H1 (cell line): ENCODE measurements around the gene SMIM35. TPM values are rescaled to one million over a fixed set of nuclear protein-coding genes. Genes with fewer than 3 reads are reported as not detected.

Source experiments
- CTCF ChIA-PET: fragments of 300-600 bp; sonication (Branson Sonifier 250); formaldehyde crosslinking; loops from one replicate; lab custom pipeline; 2021; ENCODE audit not compliant: partially characterized antibody; lab: Charles Lee
- POLR2A ChIA-PET: fragments of 300-600 bp; sonication (Branson Sonifier 250); formaldehyde crosslinking; loops from one replicate; lab custom pipeline; 2021; ENCODE audit warnings: inconsistent platforms; ENCODE audit not compliant: partially characterized antibody; lab: Charles Lee
- DNase-seq, 2 experiments: peaks; one replicate each; pipeline versions ENCODE4 v3.0.0 to v3.0.0-alpha.2; 2010 to 2022; ENCODE audit warnings: low spot score in 2 of 2, low read depth in 1 of 2, mixed read lengths in 1 of 2
- FAIRE-seq: peaks from 2 replicates; lab custom pipeline; 2011; peaks lifted over from hg19 to GRCh38; lab: Jason Lieb, UNC
- H2AFZ ChIP-seq: 2 replicates; pipeline ENCODE4 v1.8.1; 2012; ENCODE audit warnings: low read length, inconsistent platforms
- H2AK5ac ChIP-seq: 2 replicates; pipeline ENCODE4 v1.6.1; 2013; ENCODE audit warnings: low read depth, low read length
- H2BK120ac ChIP-seq: replicated peaks from 2 replicates; pipeline ENCODE3; 2013; ENCODE audit warnings: low read depth, low read length, inconsistent platforms
- H2BK12ac ChIP-seq: 2 replicates; pipeline ENCODE4 v1.6.1; 2013; ENCODE audit warnings: low read depth, low read length
- H2BK15ac ChIP-seq: 2 replicates; pipeline ENCODE4 v1.6.1; 2013; ENCODE audit warnings: low read length
- H2BK20ac ChIP-seq: 2 replicates; pipeline ENCODE4 v1.6.1; 2013; ENCODE audit warnings: low read length
- H2BK5ac ChIP-seq: 2 replicates; pipeline ENCODE4 v1.6.1; 2013; ENCODE audit warnings: low read depth, low read length
- H3K14ac ChIP-seq: 2 replicates; pipeline ENCODE4 v1.6.1; 2013; ENCODE audit warnings: inconsistent platforms; ENCODE audit not compliant: insufficient read length
- H3K18ac ChIP-seq: 2 replicates; pipeline ENCODE4 v1.6.1; 2013; ENCODE audit warnings: low read length; ENCODE audit errors: extremely low read depth
- H3K23ac ChIP-seq: 2 replicates; pipeline ENCODE4 v1.6.1; 2013; ENCODE audit warnings: inconsistent platforms; ENCODE audit not compliant: insufficient read length
- H3K23me2 ChIP-seq: 2 replicates; pipeline ENCODE4 v1.6.1; 2013; ENCODE audit warnings: low read depth, low read length
- H3K27ac ChIP-seq: 2 replicates; pipeline ENCODE4 v1.6.1; 2011; ENCODE audit warnings: low read depth, low read length, inconsistent platforms
- H3K27me3 ChIP-seq, 4 experiments: replicated peaks in 1 of 4; 1 replicate in 1 of 4; 2 replicates in 3 of 4; pipeline versions ENCODE4 v1.6.1 to v1.8.1; 2011 to 2013; ENCODE audit warnings: low read length in 3 of 4, mild to moderate bottlenecking in 3 of 4, inconsistent platforms in 2 of 4, mixed read lengths in 2 of 4, moderate library complexity in 1 of 4; ENCODE audit not compliant: control insufficient read depth in 3 of 4, insufficient read depth in 3 of 4; ENCODE audit errors: extremely low read depth in 1 of 4
- H3K36me3 ChIP-seq, 4 experiments: 2 replicates each; pipeline versions ENCODE4 v1.6.1 to v1.8.1; 2011 to 2013; ENCODE audit warnings: mild to moderate bottlenecking in 4 of 4, low read length in 3 of 4, moderate library complexity in 2 of 4, control low read depth in 1 of 4, inconsistent platforms in 1 of 4; ENCODE audit not compliant: insufficient read depth in 4 of 4, control insufficient read depth in 2 of 4
- H3K4ac ChIP-seq: replicated peaks from 2 replicates; pipeline ENCODE3; 2013; ENCODE audit warnings: low read length, low read depth, mixed read lengths, inconsistent platforms; ENCODE audit not compliant: insufficient read length
- H3K4me1 ChIP-seq, 4 experiments: replicated peaks in 1 of 4; 1 replicate in 1 of 4; 2 replicates in 3 of 4; pipeline versions ENCODE4 v1.6.1 to v1.8.1; 2011 to 2013; ENCODE audit warnings: low read length in 3 of 4, inconsistent platforms in 2 of 4, mixed read lengths in 1 of 4; ENCODE audit not compliant: insufficient read depth in 4 of 4, control insufficient read depth in 3 of 4
- H3K4me2 ChIP-seq, 2 experiments: 2 replicates each; pipeline versions ENCODE4 v1.6.1 to v1.8.1; 2011 to 2013; ENCODE audit warnings: low read depth in 2 of 2, low read length in 2 of 2, control low read depth in 1 of 2, inconsistent platforms in 1 of 2, mild to moderate bottlenecking in 1 of 2; ENCODE audit not compliant: insufficient read depth in 1 of 2
- H3K4me3 ChIP-seq, 4 experiments: fragments of 200-600, 300-600 bp in 1 of 4; sonication (generic), shearing (Covaris generic), sonication (Bioruptor Twin) in 1 of 4; 2 replicates each; pipeline versions ENCODE4 v1.5.1 to v1.8.1; 2011 to 2016; ENCODE audit warnings: low read length in 4 of 4, low read depth in 3 of 4, control low read depth in 2 of 4, inconsistent platforms in 2 of 4, mild to moderate bottlenecking in 2 of 4, mixed read lengths in 1 of 4, moderate library complexity in 1 of 4; ENCODE audit not compliant: insufficient read depth in 2 of 4; ENCODE audit errors: extremely low read depth in 1 of 4
- H3K56ac ChIP-seq: replicated peaks from 2 replicates; pipeline ENCODE3; 2013; ENCODE audit warnings: low read depth, mild to moderate bottlenecking, mixed read lengths, low read length, inconsistent platforms; ENCODE audit not compliant: insufficient read length
- H3K79me1 ChIP-seq: 2 replicates; pipeline ENCODE4 v1.6.1; 2013; ENCODE audit warnings: low read depth, low read length, control low read depth
- H3K79me2 ChIP-seq, 2 experiments: 2 replicates each; pipeline versions ENCODE4 v1.6.1 to v1.8.1; 2012 to 2013; ENCODE audit warnings: low read length in 2 of 2, mild to moderate bottlenecking in 2 of 2, inconsistent platforms in 1 of 2; ENCODE audit not compliant: insufficient read depth in 2 of 2, control insufficient read depth in 1 of 2
- H3K9ac ChIP-seq, 4 experiments: replicated peaks in 1 of 4; 1 replicate in 1 of 4; 2 replicates in 3 of 4; pipeline versions ENCODE4 v1.6.1 to v1.8.1; 2011 to 2013; ENCODE audit warnings: low read depth in 3 of 4, low read length in 3 of 4, control low read depth in 2 of 4, mild to moderate bottlenecking in 2 of 4, moderate library complexity in 2 of 4, inconsistent platforms in 1 of 4; ENCODE audit errors: extremely low read depth in 1 of 4
- H3K9me3 ChIP-seq, 2 experiments: 2 replicates each; pipeline versions ENCODE4 v1.6.1 to v1.8.1; 2012 to 2013; ENCODE audit warnings: mild to moderate bottlenecking in 2 of 2, moderate library complexity in 2 of 2, control low read depth in 1 of 2, inconsistent platforms in 1 of 2, low read depth in 1 of 2, low read length in 1 of 2, mixed read lengths in 1 of 2; ENCODE audit not compliant: insufficient read depth in 2 of 2
- H4K20me1 ChIP-seq, 2 experiments: replicated peaks in 1 of 2; 2 replicates each; pipeline versions ENCODE3 to v1.8.1; 2011 to 2013; ENCODE audit warnings: inconsistent platforms in 2 of 2, low read length in 2 of 2, mild to moderate bottlenecking in 1 of 2; ENCODE audit not compliant: insufficient read depth in 2 of 2, control insufficient read depth in 1 of 2
- H4K5ac ChIP-seq: 2 replicates; pipeline ENCODE4 v1.6.1; 2013; ENCODE audit warnings: low read length, low read depth, mixed read lengths, inconsistent platforms; ENCODE audit not compliant: insufficient read length
- H4K8ac ChIP-seq: 2 replicates; pipeline ENCODE4 v1.8.0; 2013; ENCODE audit warnings: mild to moderate bottlenecking, moderate library complexity, low read length, inconsistent platforms; ENCODE audit not compliant: insufficient read depth; ENCODE audit errors: extremely low read depth
- H4K91ac ChIP-seq: replicated peaks from 2 replicates; pipeline ENCODE3; 2013; ENCODE audit warnings: low read length, mixed read lengths, inconsistent platforms; ENCODE audit not compliant: insufficient read length
- CEBPB ChIP-seq: IDR thresholded peaks from 2 replicates; pipeline ENCODE4 v1.6.1; 2012; ENCODE audit warnings: low read depth, low read length
- HDAC6 ChIP-seq: IDR thresholded peaks from one replicate; pipeline ENCODE4 v1.7.1; 2012; ENCODE audit warnings: low read depth, mild to moderate bottlenecking, inconsistent platforms, low read length, moderate library complexity
- KDM4A ChIP-seq: IDR thresholded peaks from one replicate; pipeline ENCODE4 v1.7.1; 2012; ENCODE audit warnings: low read depth, mild to moderate bottlenecking, moderate library complexity, low read length, inconsistent platforms; ENCODE audit not compliant: severe bottlenecking
- PHF8 ChIP-seq: fragments of 200-600 bp; sonication (generic); conservative IDR thresholded peaks from 2 replicates; pipeline ENCODE4 v1.7.1; 2012; ENCODE audit warnings: low read depth, mild to moderate bottlenecking, inconsistent platforms, low read length, moderate library complexity
- SUZ12 ChIP-seq: fragments of 200-600 bp; sonication (generic); IDR thresholded peaks from 2 replicates; pipeline ENCODE4 v1.6.1; 2012; ENCODE audit warnings: mild to moderate bottlenecking, inconsistent platforms, low read length, moderate library complexity, mixed read lengths
- WGBS, 2 experiments: shearing (Covaris generic) in 1 of 2; methylation state at CpG; one replicate each; pipeline versions ENCODE4 v1.1.6 to v1.1.7; 2013 to 2015; ENCODE audit warnings: low lambda C conversion rate in 2 of 2, mixed read lengths in 2 of 2, inconsistent platforms in 1 of 2, low coverage in 1 of 2, missing lambda C conversion rate in 1 of 2; ENCODE audit not compliant: insufficient replicate concordance in 2 of 2, insufficient coverage in 1 of 2, insufficient read length in 1 of 2; ENCODE audit errors: extremely low coverage in 1 of 2, missing lambda C conversion rate in 1 of 2; 5-methylcytosine and 5-hydroxymethylcytosine counted together
- polyA plus RNA-seq, 7 experiments: library from polyadenylated mRNA; depleted of rRNA in 3 of 7; stranded (reverse) in 5 of 7; unstranded in 2 of 7; fragments of >200 nt in 5 of 7; fragments of 200-250 nt in 2 of 7; gene quantifications; 1 replicate in 5 of 7; 2 replicates in 1 of 7; 4 replicates in 1 of 7; pipeline versions ENCODE4 v1.2.1 to v1.2.3, GENCODE V29; 2011 to 2013; ENCODE audit warnings: missing spikeins in 2 of 7, mixed read lengths in 2 of 7
- total RNA-seq: library from RNA; stranded (reverse); fragmentation: NEBNext Ultra II Directional; extraction: Animal tissue kit (Norgen Biotek cat#: 25700); gene quantifications from 2 replicates; pipeline ENCODE4 v1.2.1, GENCODE V29; 2021

Gene SMIM35
- total and polyA plus RNA-seq, 2 of the 8 experiments (the other 6 are each of a cell fraction or from before 2014, with no cell fraction given) = not detected

GRCh38 chr11:118111019-118111743 is 24.4 kb upstream of the SMIM35 start:
- Histone ChIP-seq H3K56ac (no peak overlapping the region), H2BK20ac (no peak overlapping the region), H2BK120ac (no peak overlapping the region), H2AK5ac (no peak overlapping the region)
- CTCF ChIA-PET = interaction anchor here (2.0 kb wide), 1 partner anchor 164 kb away, joined by 6 read pairs; no protein-coding TSS in a partner anchor
- no peak for TF ChIP-seq CEBPB
- no peak for TF ChIP-seq PHF8
- TF ChIP-seq KDM4A = no peak
- TF ChIP-seq HDAC6 = no peak
- TF ChIP-seq SUZ12 = no peak
- TF ChIP-seq, all 59 proteins: peak for 0
- Histone ChIP-seq H2BK15ac (no peak overlapping the region), H3K23ac (no peak overlapping the region), H3K14ac (no peak overlapping the region), H3K27ac (no peak overlapping the region), H3K36me3 (no peaks in the 10 kb centered on the region), H3K79me2 (no peaks in the 10 kb centered on the region), H2AFZ (no peak overlapping the region), H4K20me1 (no peaks in the 10 kb centered on the region), H2BK5ac (no peak overlapping the region), H3K9ac (no peak overlapping the region), H3K23me2 (no peaks in the 10 kb centered on the region; the same call in 1 of the 2 replicates), H3K27me3 (no peaks in the 10 kb centered on the region; a peak in 1 of 7 replicates), H3K4ac (no peak overlapping the region), H4K5ac (no peak overlapping the region), H4K8ac (no peak overlapping the region), H3K4me2 (no peak overlapping the region), H3K4me1 (peaks cover 0 to 3% (median under 1%) of the 10 kb centered on the region in 4 experiments; a peak in 4 of 7 replicates), H3K9me3 (no peaks in the 10 kb centered on the region), H4K91ac (no peak overlapping the region), H2BK12ac (no peak overlapping the region), H3K79me1 (no peaks in the 10 kb centered on the region), H3K18ac (no peak overlapping the region), H3K4me3 (no peak overlapping the region)
- POLR2A ChIA-PET = interaction anchor here (1.7 kb wide), 1 partner anchor 19 kb away, joined by 3 read pairs; no protein-coding TSS in a partner anchor
- WGBS, 2 experiments = 89% methylated on average over 8 of the region's 8 CpGs; no CpG with 5 or more reads in 1 of the 2 experiments
- no peak for DNase-seq
- FAIRE-seq = no peak
